Inferior parietal cortex (tissue), 1 donor: ENCODE results near the gene PCNX2.

Experiments used
- DNase-seq: peaks from one replicate; pipeline ENCODE4 v3.0.0-alpha.2; 2016; ENCODE audit errors: extremely low spot score

Gene PCNX2

GRCh38 chr1:232984577-232985425 is 310.7 kb downstream of the PCNX2 start:
- DNase-seq = peak; percentile 69

- DNase-seq = no peak
Observed at GRCh38 chr1:232983817-232984567, 311.5 kb downstream of the PCNX2 start.

GRCh38 chr1:232983375-232983774 is 312.1 kb downstream of the PCNX2 start:
- DNase-seq = no peak

GRCh38 chr1:232982238-232982944 is 313.1 kb downstream of the PCNX2 start:
- no peak for DNase-seq

GRCh38 chr1:232980986-232981560 is 314.5 kb downstream of the PCNX2 start:
- DNase-seq = no peak

GRCh38 chr1:232980355-232980978 is 315.1 kb downstream of the PCNX2 start:
- no peak for DNase-seq

- no peak for DNase-seq
Observed at GRCh38 chr1:232979558-232979957, 316.0 kb downstream of the PCNX2 start.

GRCh38 chr1:232978815-232979214 is 316.7 kb downstream of the PCNX2 start:
- DNase-seq = no peak

GRCh38 chr1:232978091-232978634 is 317.4 kb downstream of the PCNX2 start:
- DNase-seq = no peak

- DNase-seq = no peak
Observed at GRCh38 chr1:232974971-232975370, 320.6 kb downstream of the PCNX2 start.

- DNase-seq = no peak
Observed at GRCh38 chr1:232973652-232974611, 321.6 kb downstream of the PCNX2 start.

GRCh38 chr1:232970508-232970907 is 325.0 kb downstream of the PCNX2 start:
- no peak for DNase-seq

- DNase-seq = peak; percentile 30
Observed at GRCh38 chr1:232969799-232970198, 325.7 kb downstream of the PCNX2 start.

GRCh38 chr1:232968965-232969364 is 326.6 kb downstream of the PCNX2 start:
- no peak for DNase-seq

- no peak for DNase-seq
Observed at GRCh38 chr1:232968391-232968790, 327.1 kb downstream of the PCNX2 start.

- no peak for DNase-seq
Observed at GRCh38 chr1:232966663-232967062, 328.9 kb downstream of the PCNX2 start.

- no peak for DNase-seq
Observed at GRCh38 chr1:232965912-232966217, 329.7 kb downstream of the PCNX2 start.

- DNase-seq = no peak
Observed at GRCh38 chr1:232965124-232965911, 330.2 kb downstream of the PCNX2 start.

GRCh38 chr1:232964601-232965000 is 330.9 kb downstream of the PCNX2 start:
- DNase-seq = no peak
